ENCODE data around the gene PCSK6. TPM values are rescaled to one million over a fixed set of nuclear protein-coding genes. Genes with fewer than 3 reads are reported as not detected.
"Not testable (repeated sequence)": the region's sequence is repeated elsewhere in the genome, so short reads cannot be mapped to it uniquely, and the experiment has no call there.

Gene PCSK6
- total RNA-seq, 1 donor from 2014 or later: 3.7 TPM

DNA sequence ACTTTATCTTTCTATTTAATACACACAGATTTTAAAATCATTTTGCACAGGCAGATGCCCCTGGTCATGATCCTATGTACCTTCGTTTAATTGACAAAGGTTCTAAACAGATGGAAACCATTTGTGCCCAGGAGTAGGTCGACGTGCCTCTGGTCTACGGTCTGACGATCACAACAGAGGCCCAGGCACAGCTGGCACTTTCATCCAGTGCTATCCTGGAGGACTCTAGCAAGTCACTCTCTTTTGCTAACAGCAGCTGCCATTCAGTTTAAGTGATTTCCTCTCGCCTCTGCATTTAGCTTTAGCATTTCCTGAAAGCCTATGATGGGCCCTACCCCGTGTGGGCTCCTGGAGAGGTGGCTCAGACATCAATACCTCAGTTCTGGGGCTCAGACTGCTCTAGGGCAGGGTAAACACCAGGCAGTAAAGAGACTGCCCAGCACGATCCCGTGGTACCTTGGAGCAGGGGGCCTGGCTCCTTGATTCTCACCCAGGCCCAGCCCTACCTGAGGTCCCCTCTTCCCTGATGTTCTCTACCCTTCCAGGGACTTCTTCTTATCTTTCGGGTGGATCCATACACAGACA is 111.2 kb downstream of the PCSK6 start:
- TF ChIP-seq, protein P1, sequence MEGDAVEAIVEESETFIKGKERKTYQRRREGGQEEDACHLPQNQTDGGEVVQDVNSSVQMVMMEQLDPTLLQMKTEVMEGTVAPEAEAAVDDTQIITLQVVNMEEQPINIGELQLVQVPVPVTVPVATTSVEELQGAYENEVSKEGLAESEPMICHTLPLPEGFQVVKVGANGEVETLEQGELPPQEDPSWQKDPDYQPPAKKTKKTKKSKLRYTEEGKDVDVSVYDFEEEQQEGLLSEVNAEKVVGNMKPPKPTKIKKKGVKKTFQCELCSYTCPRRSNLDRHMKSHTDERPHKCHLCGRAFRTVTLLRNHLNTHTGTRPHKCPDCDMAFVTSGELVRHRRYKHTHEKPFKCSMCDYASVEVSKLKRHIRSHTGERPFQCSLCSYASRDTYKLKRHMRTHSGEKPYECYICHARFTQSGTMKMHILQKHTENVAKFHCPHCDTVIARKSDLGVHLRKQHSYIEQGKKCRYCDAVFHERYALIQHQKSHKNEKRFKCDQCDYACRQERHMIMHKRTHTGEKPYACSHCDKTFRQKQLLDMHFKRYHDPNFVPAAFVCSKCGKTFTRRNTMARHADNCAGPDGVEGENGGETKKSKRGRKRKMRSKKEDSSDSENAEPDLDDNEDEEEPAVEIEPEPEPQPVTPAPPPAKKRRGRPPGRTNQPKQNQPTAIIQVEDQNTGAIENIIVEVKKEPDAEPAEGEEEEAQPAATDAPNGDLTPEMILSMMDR (conservative IDR thresholded peaks at IDR 0.05; ENCODE audit: low read depth, low read length): no peak
- no peak for DNase-seq (ENCODE audit: low read depth)
- H3K4me3 ChIP-seq (ENCODE audit: low read depth, low read length): no peak overlapping the region

DNA sequence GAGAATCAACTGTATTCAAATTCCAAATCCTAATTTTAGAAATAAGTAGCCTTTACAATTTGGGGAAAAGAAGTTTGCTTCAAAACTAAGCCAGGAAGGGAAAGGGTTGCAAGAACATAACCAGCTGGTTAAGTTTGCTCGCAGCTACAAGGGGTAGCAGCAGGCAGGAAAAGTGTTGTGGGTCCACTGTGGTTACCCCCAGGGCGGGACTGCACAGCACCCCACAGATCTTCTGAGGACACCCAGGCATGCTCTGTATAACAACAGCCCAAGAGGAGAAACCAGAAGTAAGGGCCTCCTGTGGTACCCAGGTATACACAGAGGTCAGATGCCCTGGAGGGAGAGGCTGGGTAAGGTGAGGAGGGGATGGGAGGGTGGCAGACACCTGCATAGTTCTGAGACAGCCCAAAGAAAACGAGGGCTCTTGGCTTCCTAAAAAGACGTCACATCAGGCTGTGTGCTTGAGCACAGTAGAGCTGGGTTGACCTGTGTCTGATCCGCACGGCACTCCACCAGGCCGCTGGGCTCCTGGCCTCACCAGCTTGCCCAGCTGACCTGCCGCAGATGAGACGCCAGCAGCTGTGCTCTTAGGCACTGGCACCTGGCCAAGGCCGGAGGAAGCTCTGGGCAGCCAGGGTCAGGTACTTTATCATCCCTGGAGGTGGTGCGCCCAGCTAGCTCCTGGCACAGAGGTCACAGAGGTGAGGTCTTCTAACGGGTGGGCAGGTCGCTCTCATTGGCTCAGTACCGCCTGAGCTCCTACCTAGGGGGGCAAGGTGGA is 112.7 kb downstream of the PCSK6 start:
- no peak for DNase-seq (ENCODE audit: low read depth)
- TF ChIP-seq, protein P1 (conservative IDR thresholded peaks at IDR 0.05; ENCODE audit: low read depth, low read length): no peak
- H3K4me3 ChIP-seq (ENCODE audit: low read depth, low read length): no peak overlapping the region

DNA sequence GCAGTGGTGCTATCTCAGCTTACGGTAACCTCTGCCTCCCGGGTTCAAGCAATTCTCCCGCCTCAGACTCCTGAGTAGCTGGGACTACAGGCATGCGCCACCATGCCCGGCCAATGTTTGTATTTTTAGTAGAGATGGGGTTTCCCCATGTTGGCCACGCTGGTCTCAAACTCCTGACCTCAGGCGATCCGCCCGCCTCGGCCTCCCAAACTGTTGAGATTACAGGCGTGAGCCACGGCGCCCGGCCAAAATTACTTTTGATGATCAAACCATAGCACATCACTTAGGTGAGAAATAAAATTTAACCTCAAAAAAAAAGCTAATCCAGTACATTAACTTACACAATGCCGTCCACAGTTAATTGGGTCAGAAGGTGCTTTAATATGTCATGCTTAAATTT is 114.5 kb downstream of the PCSK6 start:
- not testable (repeated sequence) for DNase-seq (ENCODE audit: low read depth); H3K4me3 ChIP-seq (ENCODE audit: low read depth, low read length)

DNA sequence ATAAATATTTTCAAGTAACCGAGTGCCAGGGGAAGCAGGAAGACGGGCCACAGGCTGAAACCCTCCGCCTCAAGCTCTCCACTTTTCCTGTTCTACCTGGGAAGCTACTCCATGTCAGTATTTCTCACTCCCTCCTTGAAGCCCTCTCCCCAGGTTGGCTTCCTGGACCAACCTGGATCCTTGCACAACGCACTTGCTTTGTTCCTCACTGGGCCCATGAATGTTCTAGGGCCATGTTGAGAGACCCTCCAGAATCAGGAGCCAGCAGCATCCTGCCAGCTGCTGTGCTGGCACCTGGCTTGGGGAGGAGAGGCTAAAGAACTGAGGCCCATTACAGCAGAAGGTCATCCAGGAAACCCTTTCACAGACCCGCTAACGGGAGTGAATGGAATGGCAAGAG is 115.2 kb downstream of the PCSK6 start:
- DNase-seq (ENCODE audit: low read depth): no peak
- TF ChIP-seq, protein P1 (conservative IDR thresholded peaks at IDR 0.05; ENCODE audit: low read depth, low read length): no peak
- H3K4me3 ChIP-seq (ENCODE audit: low read depth, low read length): no peak overlapping the region

DNA sequence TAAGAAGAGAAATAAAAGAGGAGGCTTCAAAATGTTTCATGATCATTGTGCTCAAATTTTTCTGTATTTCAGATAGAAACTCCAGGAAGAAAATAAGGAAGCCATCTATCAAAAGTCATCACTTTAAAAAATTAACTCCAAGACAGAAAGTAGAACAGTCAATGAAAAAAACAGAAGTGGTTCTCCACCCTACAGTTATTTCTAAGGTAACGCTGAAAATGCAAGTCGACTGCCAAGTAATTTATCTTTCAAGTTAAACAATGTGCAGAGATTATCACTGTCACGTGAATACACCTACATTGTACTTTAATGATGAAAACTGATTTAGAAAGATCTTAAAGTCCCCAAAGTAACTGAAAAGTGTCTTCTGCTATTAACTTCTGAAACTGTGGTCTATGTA is 115.9 kb downstream of the PCSK6 start:
- H3K4me3 ChIP-seq (ENCODE audit: low read depth, low read length): no peak overlapping the region
- TF ChIP-seq, protein P1 (conservative IDR thresholded peaks at IDR 0.05; ENCODE audit: low read depth, low read length): no peak
- no peak for DNase-seq (ENCODE audit: low read depth)

DNA sequence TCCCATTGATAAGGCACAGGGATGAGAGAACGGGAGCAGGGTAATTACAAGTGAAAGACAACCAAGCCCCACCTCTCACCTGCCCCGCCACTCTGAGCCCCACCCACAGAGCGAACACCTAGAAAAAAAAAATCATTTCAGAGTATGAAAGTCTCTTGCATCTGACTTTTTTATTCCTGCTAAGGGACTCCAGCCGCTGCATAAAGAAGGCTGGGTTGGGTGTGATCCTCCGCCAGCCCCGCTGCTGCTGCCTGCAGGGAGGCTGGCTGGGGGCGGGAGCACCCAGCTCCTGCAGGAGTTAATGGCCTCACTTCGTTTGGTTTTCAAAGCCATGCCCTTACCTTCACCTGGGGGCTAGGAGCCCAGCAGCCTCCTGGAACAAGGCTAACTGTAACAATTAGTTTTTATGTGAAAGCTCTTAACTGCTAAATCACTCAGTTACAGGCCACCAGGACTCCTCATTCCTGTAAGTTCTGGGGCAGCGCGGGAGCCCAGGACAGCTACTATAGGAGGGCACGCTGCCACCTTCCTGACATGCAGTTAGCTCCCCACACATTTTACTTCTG is 116.5 kb downstream of the PCSK6 start:
- no peak for DNase-seq (ENCODE audit: low read depth)
- no peak overlapping the region for H3K4me3 ChIP-seq (ENCODE audit: low read depth, low read length)
- TF ChIP-seq, protein P1 (conservative IDR thresholded peaks at IDR 0.05; ENCODE audit: low read depth, low read length): no peak

DNA sequence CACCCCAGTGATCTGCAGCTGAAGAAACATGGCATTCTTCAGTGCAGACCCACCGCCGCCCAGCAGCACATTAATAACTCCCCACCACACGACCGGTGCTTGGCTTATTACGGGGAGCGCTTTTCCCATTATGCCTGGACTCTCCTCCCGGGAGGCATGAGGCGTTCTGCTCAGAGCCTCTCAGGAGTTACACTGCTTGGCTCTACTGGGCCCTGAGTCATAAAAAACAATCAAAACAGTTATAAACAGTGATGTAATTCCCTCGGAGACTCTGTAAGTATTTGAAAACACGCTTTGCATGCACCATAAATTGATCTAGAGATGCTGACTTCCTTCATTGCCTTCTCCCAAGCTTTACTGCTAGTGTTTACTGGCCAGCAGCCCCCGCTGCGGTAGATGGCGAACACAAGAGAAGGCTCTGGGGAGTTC is 117.3 kb downstream of the PCSK6 start:
- TF ChIP-seq, protein P1 (conservative IDR thresholded peaks at IDR 0.05; ENCODE audit: low read depth, low read length): no peak
- no peak for DNase-seq (ENCODE audit: low read depth)

More for the DNA sequence above, 117.3 kb downstream of the PCSK6 start:
- H3K4me3 ChIP-seq (ENCODE audit: low read depth, low read length): no peak overlapping the region
